Gastrocnemius medialis (tissue), 4 donors: Measurements from ENCODE around the gene ERCC5. TPM values are rescaled to one million over a fixed set of nuclear protein-coding genes. Genes with fewer than 3 reads are reported as not detected.

ENCODE experiments used
- ATAC-seq, 2 donors: fragments of 150-250 bp; one replicate each; pipeline ENCODE4 v1.9.1; 2016
- DNase-seq, 2 donors: peaks; one replicate each; pipeline ENCODE4 v3.0.0-alpha.2; 2019
- H3K27ac ChIP-seq, 4 donors: fragments of 200-600 bp; sonication (generic); 1 replicate in 1 of 4; 2 replicates in 3 of 4; pipeline ENCODE4 v1.5.1; 2016 to 2018; ENCODE audit warnings: mild to moderate bottlenecking in 2 of 4, moderate library complexity in 1 of 4
- H3K27me3 ChIP-seq, 3 donors: fragments of 200-600 bp; sonication (generic) in 2 of 3; 1 replicate in 1 of 3; 2 replicates in 2 of 3; pipeline versions ENCODE4 v1.5.1 to v1.6.0; 2016 to 2019; ENCODE audit warnings: mild to moderate bottlenecking in 1 of 3, moderate library complexity in 1 of 3
- H3K36me3 ChIP-seq, 2 donors: fragments of 200-600 bp; sonication (generic) in 1 of 2; one replicate each; pipeline ENCODE4 v1.5.1; 2017 to 2018
- H3K4me1 ChIP-seq, 2 donors: fragments of 200-600 bp; sonication (generic) in 1 of 2; one replicate each; pipeline ENCODE4 v1.5.1; 2016 to 2017; ENCODE audit warnings: mild to moderate bottlenecking in 2 of 2
- H3K4me3 ChIP-seq, 4 donors: fragments of 200-600 bp; sonication (generic) in 3 of 4; 1 replicate in 1 of 4; 2 replicates in 3 of 4; pipeline ENCODE4 v1.5.1; 2016 to 2019; ENCODE audit warnings: mild to moderate bottlenecking in 2 of 4
- H3K9me3 ChIP-seq, 3 donors: fragments of 200-600 bp; sonication (generic) in 2 of 3; 1 replicate in 1 of 3; 2 replicates in 2 of 3; pipeline ENCODE4 v1.5.1; 2016 to 2019
- POLR2A ChIP-seq, 2 donors: fragments of 450-650 bp; IDR thresholded peaks; one replicate each; pipeline ENCODE4 v1.6.1; 2017; ENCODE audit warnings: antibody characterized with exemption in 2 of 2, mild to moderate bottlenecking in 2 of 2, moderate library complexity in 2 of 2
- in situ Hi-C, 4 donors: fragments of 200-750 bp; cut with MboI; loops; one replicate each; pipeline versions ENCODE4 v1.15.0 to v1.8.0; 2017; ENCODE audit warnings: low sequenced_read_pairs in 4 of 4
- intact Hi-C: fragments of 100-400 bp; cut with DNase I; formaldehyde crosslinking; loops from one replicate; pipeline ENCODE4 v1.15.1; 2023; ENCODE audit warnings: low total_unique reads
- total RNA-seq, 4 donors: library from RNA; depleted of rRNA; stranded (reverse); fragments of >200 nt; gene quantifications; one replicate each; pipeline versions ENCODE4 v1.1.0 to v1.2.3, GENCODE V29; 2016
- TF ChIP-seq, protein P1 (sequence below), 5 experiments: fragments of 450-650 bp in 3 of 5; fragments of 200-600 bp in 2 of 5; sonication (generic) in 2 of 5; IDR thresholded peaks in 4 of 5; conservative IDR thresholded peaks in 1 of 5; 1 replicate in 4 of 5; 2 replicates in 1 of 5; pipeline ENCODE4 v1.5.1; 2016 to 2019; ENCODE audit warnings: antibody characterized with exemption in 5 of 5, mild to moderate bottlenecking in 3 of 5, moderate library complexity in 3 of 5

The ERCC5 gene
- total RNA-seq, 4 donors from 2014 or later: 43.5 to 77.7 (median 46.8) TPM

DNA sequence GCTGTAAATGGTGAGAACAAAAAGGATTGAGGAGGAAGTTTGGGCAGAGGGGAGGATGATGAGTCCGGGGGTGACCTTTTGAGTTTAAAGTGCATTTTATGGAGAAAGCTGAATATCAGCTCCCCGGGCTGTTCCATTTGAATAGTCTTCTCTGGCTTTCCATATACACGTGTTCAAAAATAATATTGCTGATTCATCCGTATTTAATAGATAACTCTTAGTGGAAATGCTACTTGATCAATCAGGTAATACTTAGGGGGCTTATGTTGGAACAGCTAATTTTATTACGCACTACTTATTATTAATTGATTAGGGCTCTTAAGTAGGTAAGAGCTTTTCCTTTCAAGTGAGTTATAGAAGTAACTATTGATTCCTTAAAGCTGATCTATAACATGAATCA, 76.4 kb downstream of the ERCC5 start:
- ATAC-seq: no peak
- intact Hi-C loops: no loop called here
- in situ Hi-C loops: loop anchor here in 1 of 4 donors (25.0 kb wide), 1 partner anchor 215 kb away; no protein-coding TSS in a partner anchor
- no peak overlapping the region for H3K4me3 ChIP-seq
- DNase-seq: no peak
- no peaks in the 10 kb centered on the region for H3K9me3 ChIP-seq
- H3K27ac ChIP-seq: no peak overlapping the region
- H3K4me1 ChIP-seq: no peaks in the 10 kb centered on the region
- no peaks in the 10 kb centered on the region for H3K27me3 ChIP-seq
- no peaks in the 10 kb centered on the region for H3K36me3 ChIP-seq
- no peak for TF ChIP-seq POLR2A (IDR thresholded peaks at IDR 0.05)
- TF ChIP-seq, protein P1, sequence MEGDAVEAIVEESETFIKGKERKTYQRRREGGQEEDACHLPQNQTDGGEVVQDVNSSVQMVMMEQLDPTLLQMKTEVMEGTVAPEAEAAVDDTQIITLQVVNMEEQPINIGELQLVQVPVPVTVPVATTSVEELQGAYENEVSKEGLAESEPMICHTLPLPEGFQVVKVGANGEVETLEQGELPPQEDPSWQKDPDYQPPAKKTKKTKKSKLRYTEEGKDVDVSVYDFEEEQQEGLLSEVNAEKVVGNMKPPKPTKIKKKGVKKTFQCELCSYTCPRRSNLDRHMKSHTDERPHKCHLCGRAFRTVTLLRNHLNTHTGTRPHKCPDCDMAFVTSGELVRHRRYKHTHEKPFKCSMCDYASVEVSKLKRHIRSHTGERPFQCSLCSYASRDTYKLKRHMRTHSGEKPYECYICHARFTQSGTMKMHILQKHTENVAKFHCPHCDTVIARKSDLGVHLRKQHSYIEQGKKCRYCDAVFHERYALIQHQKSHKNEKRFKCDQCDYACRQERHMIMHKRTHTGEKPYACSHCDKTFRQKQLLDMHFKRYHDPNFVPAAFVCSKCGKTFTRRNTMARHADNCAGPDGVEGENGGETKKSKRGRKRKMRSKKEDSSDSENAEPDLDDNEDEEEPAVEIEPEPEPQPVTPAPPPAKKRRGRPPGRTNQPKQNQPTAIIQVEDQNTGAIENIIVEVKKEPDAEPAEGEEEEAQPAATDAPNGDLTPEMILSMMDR (IDR thresholded peaks at IDR 0.05 in 4 of 5, conservative IDR thresholded peaks at IDR 0.05 in 1 of 5): no peak

Other genes with a start within 250 kb of the ERCC5 start
- gene TPP2, start 249.0 kb upstream of the ERCC5 start, total RNA-seq: 10 to 100 TPM; 38.2 to 78.2 (median 68.1) TPM
- gene METTL21C, start 151.0 kb upstream of the ERCC5 start, total RNA-seq: 1 to 10 TPM in 1 of 4 donors, not detected in 3; 2.2 TPM
- 10 to 100 TPM in 2 of 4 donors, 1 to 10 TPM in 2; 3.5 to 11.6 (median 10.2) TPM for gene TEX30, start 72.2 kb upstream of the ERCC5 start, total RNA-seq
- gene POGLUT2, start 47.1 kb upstream of the ERCC5 start, total RNA-seq: under 1 TPM; 0.51 to 0.94 (median 0.80) TPM
- gene BIVM, start 46.9 kb upstream of the ERCC5 start, total RNA-seq: 10 to 100 TPM; 14.2 to 25.1 (median 21.1) TPM
- not detected for gene SLC10A2, start 220.4 kb downstream of the ERCC5 start, total RNA-seq